LNCAP (cell line): ENCODE measurements around the gene TMEM106A.
"Not testable (repeated sequence)": the region's sequence is repeated elsewhere in the genome, so short reads cannot be mapped to it uniquely, and the experiment has no call there.

Experiments used
- CTCF ChIP-seq: fragments of 450-650 bp; IDR thresholded peaks from 2 replicates; pipeline ENCODE4 v1.5.1; 2017; ENCODE audit warnings: mild to moderate bottlenecking

TMEM106A gene

GRCh38 chr17:43219001-43219400, 7.3 kb downstream of the TMEM106A start:
- no peak for TF ChIP-seq CTCF

GRCh38 chr17:43219746-43220380, 8.2 kb downstream of the TMEM106A start:
- no peak for TF ChIP-seq CTCF

GRCh38 chr17:43220511-43221125, 8.9 kb downstream of the TMEM106A start:
- TF ChIP-seq CTCF: no peak

GRCh38 chr17:43224146-43224705, 12.6 kb downstream of the TMEM106A start:
- TF ChIP-seq CTCF: no peak

- no peak for TF ChIP-seq CTCF
Measured at GRCh38 chr17:43226393-43226792, 14.7 kb downstream of the TMEM106A start.

- not testable (repeated sequence) for TF ChIP-seq CTCF
Measured at GRCh38 chr17:43228020-43228782, 16.5 kb downstream of the TMEM106A start, which contains the start of gene CCDC200. Gene CCDC200, minus strand, starts transcription at chr17:43228623. Its CDS starts 69 bp downstream, at chr17:43228554.

GRCh38 chr17:43233877-43234276, 22.2 kb downstream of the TMEM106A start, which contains the start of gene RNU2-1:
Gene RNU2-1, minus strand, starts transcription at chr17:43233977.
- TF ChIP-seq CTCF: not testable (repeated sequence)
